ENCODE results near the gene TMEFF2. TPM values are rescaled to one million over a fixed set of nuclear protein-coding genes. Genes with fewer than 3 reads are reported as not detected.

Gene TMEFF2
- total RNA-seq, 1 donor from 2014 or later = 23.9 TPM

DNA sequence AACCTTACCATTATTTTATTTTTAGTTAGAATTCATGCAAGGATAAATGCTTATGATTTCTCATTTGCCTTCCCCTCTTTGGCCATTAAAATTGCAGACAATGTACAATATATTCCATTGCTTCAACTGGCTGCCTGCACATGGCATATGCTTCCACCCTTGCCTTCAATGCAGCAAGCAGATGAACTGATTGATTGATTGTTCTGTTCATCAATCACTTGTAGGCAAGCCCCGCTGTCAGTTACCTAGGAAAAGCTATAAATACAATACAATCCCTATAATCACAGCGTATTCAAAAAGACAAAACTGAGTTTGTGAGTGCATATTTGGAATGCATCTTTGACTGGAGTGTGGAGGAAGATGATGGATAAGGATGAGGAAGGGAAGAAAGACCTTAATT, 274.2 kb downstream of the TMEFF2 start:
- no peak overlapping the region for H3K4me3 Mint-ChIP-seq (ENCODE audit: unreplicated experiment)
- TF ChIP-seq, protein P1, sequence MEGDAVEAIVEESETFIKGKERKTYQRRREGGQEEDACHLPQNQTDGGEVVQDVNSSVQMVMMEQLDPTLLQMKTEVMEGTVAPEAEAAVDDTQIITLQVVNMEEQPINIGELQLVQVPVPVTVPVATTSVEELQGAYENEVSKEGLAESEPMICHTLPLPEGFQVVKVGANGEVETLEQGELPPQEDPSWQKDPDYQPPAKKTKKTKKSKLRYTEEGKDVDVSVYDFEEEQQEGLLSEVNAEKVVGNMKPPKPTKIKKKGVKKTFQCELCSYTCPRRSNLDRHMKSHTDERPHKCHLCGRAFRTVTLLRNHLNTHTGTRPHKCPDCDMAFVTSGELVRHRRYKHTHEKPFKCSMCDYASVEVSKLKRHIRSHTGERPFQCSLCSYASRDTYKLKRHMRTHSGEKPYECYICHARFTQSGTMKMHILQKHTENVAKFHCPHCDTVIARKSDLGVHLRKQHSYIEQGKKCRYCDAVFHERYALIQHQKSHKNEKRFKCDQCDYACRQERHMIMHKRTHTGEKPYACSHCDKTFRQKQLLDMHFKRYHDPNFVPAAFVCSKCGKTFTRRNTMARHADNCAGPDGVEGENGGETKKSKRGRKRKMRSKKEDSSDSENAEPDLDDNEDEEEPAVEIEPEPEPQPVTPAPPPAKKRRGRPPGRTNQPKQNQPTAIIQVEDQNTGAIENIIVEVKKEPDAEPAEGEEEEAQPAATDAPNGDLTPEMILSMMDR (IDR thresholded peaks at IDR 0.05; ENCODE audit: partially characterized antibody, unreplicated experiment) = no peak
- peaks cover 9% of the 10 kb centered on the region for H3K36me3 Mint-ChIP-seq (ENCODE audit: unreplicated experiment)

DNA sequence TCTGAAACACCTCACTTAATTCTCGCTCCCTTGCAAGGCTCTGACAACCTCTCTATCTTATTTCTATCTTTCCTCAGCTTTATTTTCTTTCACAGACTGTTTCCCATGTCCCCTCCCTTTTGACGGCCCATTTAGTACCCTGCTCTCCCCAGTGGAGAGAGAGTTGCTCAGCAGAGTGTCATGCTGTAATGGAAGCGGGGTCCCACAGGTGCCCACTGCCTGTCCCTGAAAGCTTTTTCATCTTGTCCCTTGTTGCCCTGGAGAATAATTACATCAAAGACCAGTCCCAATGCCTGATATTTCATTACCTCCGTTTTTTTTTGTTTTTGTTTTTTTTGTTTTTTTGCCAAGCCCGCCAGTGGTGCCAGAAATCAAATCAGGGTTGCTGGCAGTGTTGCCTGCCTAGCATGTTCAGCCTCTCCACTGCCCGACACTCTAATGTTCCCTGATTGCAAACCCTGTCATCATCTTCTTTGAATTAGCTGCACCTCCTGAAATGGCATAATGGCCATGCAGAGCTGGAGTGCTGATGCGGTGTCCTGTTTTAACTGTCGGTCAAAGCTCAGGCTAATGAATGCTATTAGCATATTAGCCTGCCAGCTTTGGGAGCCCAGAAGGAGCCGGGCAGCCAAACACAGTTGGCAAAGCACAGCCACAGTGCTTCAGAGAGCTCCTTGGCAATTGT, 276.6 kb downstream of the TMEFF2 start:
- peaks cover 1% of the 10 kb centered on the region for H3K27me3 Mint-ChIP-seq (ENCODE audit: unreplicated experiment)
- H3K27ac Mint-ChIP-seq (ENCODE audit: unreplicated experiment) = peak overlapping the region; percentile 95
- H3K4me3 Mint-ChIP-seq (ENCODE audit: unreplicated experiment) = peak overlapping the region; percentile 35
- DNase-seq = peak; percentile 44
- TF ChIP-seq, protein P1 (IDR thresholded peaks at IDR 0.05; ENCODE audit: partially characterized antibody, unreplicated experiment) = no peak
- peaks cover 8% of the 10 kb centered on the region for H3K9me3 Mint-ChIP-seq (ENCODE audit: unreplicated experiment)
- H3K4me1 Mint-ChIP-seq (ENCODE audit: low read depth, unreplicated experiment) = peaks cover 26% of the 10 kb centered on the region
- H3K36me3 Mint-ChIP-seq (ENCODE audit: unreplicated experiment) = peaks cover 8% of the 10 kb centered on the region

More for the DNA sequence above, 274.2 kb downstream of the TMEFF2 start:
- H3K9me3 Mint-ChIP-seq (ENCODE audit: unreplicated experiment) = peaks cover 8% of the 10 kb centered on the region
- peaks cover 26% of the 10 kb centered on the region for H3K4me1 Mint-ChIP-seq (ENCODE audit: low read depth, unreplicated experiment)
- DNase-seq = no peak
- H3K27ac Mint-ChIP-seq (ENCODE audit: unreplicated experiment) = no peak overlapping the region
- peaks cover 1% of the 10 kb centered on the region for H3K27me3 Mint-ChIP-seq (ENCODE audit: unreplicated experiment)

DNA sequence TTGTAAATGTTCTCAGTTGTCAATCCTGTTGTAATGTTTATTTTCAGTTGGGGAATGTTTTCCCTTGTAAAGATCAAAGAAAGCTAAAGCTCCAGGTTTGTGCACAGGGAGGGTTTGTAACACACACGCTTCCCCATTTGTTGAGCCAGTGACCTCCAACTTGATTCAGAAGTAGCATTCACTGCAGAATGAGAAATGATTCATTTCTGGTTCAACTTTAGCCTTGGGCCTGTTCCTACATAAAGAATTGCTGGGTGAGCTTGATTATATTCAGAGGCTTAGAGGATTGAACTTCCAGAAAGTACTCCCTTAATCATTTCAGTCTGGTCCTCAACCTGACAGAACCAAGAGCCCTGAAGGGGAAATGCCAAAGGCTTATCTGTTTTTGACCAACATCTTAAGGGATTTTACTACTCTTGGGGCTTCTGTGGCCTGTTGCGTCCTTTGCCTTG, 277.3 kb downstream of the TMEFF2 start:
- DNase-seq = no peak
- Mint-ChIP-seq H3K27me3 (ENCODE audit: unreplicated experiment) (no peaks in the 10 kb centered on the region), H3K27ac (ENCODE audit: unreplicated experiment) (peak overlapping the region; percentile 95), H3K36me3 (ENCODE audit: unreplicated experiment) (peaks cover 1% of the 10 kb centered on the region), H3K9me3 (ENCODE audit: unreplicated experiment) (peaks cover 4% of the 10 kb centered on the region), H3K4me3 (ENCODE audit: unreplicated experiment) (peak overlapping the region; percentile 35), H3K4me1 (ENCODE audit: low read depth, unreplicated experiment) (peaks cover 26% of the 10 kb centered on the region)
- TF ChIP-seq, protein P1 (IDR thresholded peaks at IDR 0.05; ENCODE audit: partially characterized antibody, unreplicated experiment) = no peak

DNA sequence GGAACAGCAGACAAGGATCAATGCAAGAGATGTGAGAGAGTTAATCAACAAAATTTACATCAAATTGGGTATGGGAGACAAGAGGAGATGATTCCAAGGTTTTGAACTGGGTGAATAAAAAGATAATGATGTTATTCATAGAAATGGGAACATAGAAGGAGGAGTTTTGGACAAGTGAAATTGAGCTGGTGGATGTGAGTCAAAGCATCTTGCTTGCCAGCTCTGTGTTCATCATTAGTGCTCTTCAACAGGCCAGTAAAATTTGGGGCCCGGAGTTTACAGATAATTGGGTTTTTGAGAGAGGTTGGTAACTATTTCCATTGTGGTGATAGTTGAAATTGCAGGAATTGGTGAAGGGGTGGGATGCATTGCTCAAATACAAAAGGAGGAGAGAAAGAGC, 277.9 kb downstream of the TMEFF2 start:
- Mint-ChIP-seq H3K27ac (ENCODE audit: unreplicated experiment) (peak overlapping the region; percentile 19), H3K9me3 (ENCODE audit: unreplicated experiment) (peaks cover 4% of the 10 kb centered on the region), H3K4me1 (ENCODE audit: low read depth, unreplicated experiment) (peaks cover 26% of the 10 kb centered on the region), H3K36me3 (ENCODE audit: unreplicated experiment) (no peaks in the 10 kb centered on the region), H3K27me3 (ENCODE audit: unreplicated experiment) (no peaks in the 10 kb centered on the region), H3K4me3 (ENCODE audit: unreplicated experiment) (no peak overlapping the region)
- DNase-seq = no peak
- TF ChIP-seq, protein P1 (IDR thresholded peaks at IDR 0.05; ENCODE audit: partially characterized antibody, unreplicated experiment) = no peak

DNA sequence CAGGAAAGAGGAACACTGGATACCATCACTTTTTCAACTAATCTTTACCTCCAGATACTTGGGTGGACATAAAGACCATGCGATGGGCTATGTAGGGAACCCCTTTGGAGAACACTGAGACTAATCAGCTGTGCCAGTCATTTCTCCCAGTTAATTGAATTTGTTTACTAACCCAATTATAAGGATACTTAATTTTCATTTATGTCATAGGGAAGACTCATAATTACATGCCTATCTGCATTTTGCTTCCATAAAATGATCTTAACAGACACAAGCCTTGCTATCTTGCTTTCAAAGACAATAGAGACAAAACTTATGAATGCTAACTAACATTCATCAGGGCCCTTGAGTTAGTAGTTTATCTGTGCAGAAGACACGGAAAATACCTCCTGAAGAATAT, 279.0 kb downstream of the TMEFF2 start:
- H3K36me3 Mint-ChIP-seq (ENCODE audit: unreplicated experiment) = no peaks in the 10 kb centered on the region
- H3K27ac Mint-ChIP-seq (ENCODE audit: unreplicated experiment) = no peak overlapping the region
- peaks cover 26% of the 10 kb centered on the region for H3K4me1 Mint-ChIP-seq (ENCODE audit: low read depth, unreplicated experiment)
- TF ChIP-seq, protein P1 (IDR thresholded peaks at IDR 0.05; ENCODE audit: partially characterized antibody, unreplicated experiment) = no peak
- no peaks in the 10 kb centered on the region for H3K27me3 Mint-ChIP-seq (ENCODE audit: unreplicated experiment)
- no peak overlapping the region for H3K4me3 Mint-ChIP-seq (ENCODE audit: unreplicated experiment)
- DNase-seq = no peak
- peaks cover 4% of the 10 kb centered on the region for H3K9me3 Mint-ChIP-seq (ENCODE audit: unreplicated experiment)

All from glutamatergic neuron (in vitro differentiated cells).